Thyroid gland (tissue), 4 donors: Measurements from ENCODE around the gene LRP4. TPM values are rescaled to one million over a fixed set of nuclear protein-coding genes. Genes with fewer than 3 reads are reported as not detected.

Experiments used
- DNase-seq, 2 donors: peaks; one replicate each; pipeline ENCODE4 v3.0.0-alpha.2; 2019
- H3K27ac ChIP-seq, 3 donors: fragments of 200-600 bp; sonication (generic); 1 replicate in 2 of 3; 2 replicates in 1 of 3; pipeline ENCODE4 v1.5.1; 2016 to 2019; ENCODE audit warnings: mild to moderate bottlenecking in 1 of 3, moderate library complexity in 1 of 3
- H3K27me3 ChIP-seq: fragments of 200-600 bp; sonication (generic); one replicate; pipeline ENCODE4 v1.5.1; 2019
- H3K36me3 ChIP-seq, 2 donors: fragments of 200-600 bp; sonication (generic); one replicate each; pipeline ENCODE4 v1.5.1; 2016 to 2019
- H3K4me1 ChIP-seq, 2 donors: fragments of 200-600 bp; sonication (generic); one replicate each; pipeline ENCODE4 v1.5.1; 2017 to 2019
- H3K4me3 ChIP-seq, 3 donors: fragments of 200-600 bp; sonication (generic); replicated peaks in 1 of 3; 1 replicate in 2 of 3; 2 replicates in 1 of 3; pipeline ENCODE4 v1.5.1; 2016; ENCODE audit warnings: mild to moderate bottlenecking in 1 of 3
- H3K9me3 ChIP-seq: fragments of 200-600 bp; sonication (generic); one replicate; pipeline ENCODE4 v1.5.1; 2017
- POLR2A ChIP-seq, 2 donors: fragments of 450-650 bp; IDR thresholded peaks; one replicate each; pipeline ENCODE4 v1.6.1; 2017; ENCODE audit warnings: antibody characterized with exemption in 2 of 2, mild to moderate bottlenecking in 2 of 2, moderate library complexity in 1 of 2
- WGBS, 2 donors: methylation state at CpG; one replicate each; pipeline ENCODE4 v1.1.5; 2017; 5-methylcytosine and 5-hydroxymethylcytosine counted together
- intact Hi-C: fragments of 100-400 bp; cut with DNase I; formaldehyde crosslinking; loops from one replicate; pipeline ENCODE4 v1.15.1; 2023
- total RNA-seq, 4 donors: library from RNA; depleted of rRNA; stranded (reverse); fragments of >200 nt; gene quantifications; one replicate each; pipeline ENCODE4 v1.2.3, GENCODE V29; 2016
- TF ChIP-seq, protein P1 (sequence below), 6 experiments: fragments of 200-600 bp in 3 of 6; fragments of 450-650 bp in 3 of 6; sonication (generic) in 3 of 6; IDR thresholded peaks; one replicate each; pipeline ENCODE4 v1.5.1; 2016 to 2019; ENCODE audit warnings: antibody characterized with exemption in 6 of 6, mild to moderate bottlenecking in 2 of 6, inconsistent platforms in 1 of 6, moderate library complexity in 1 of 6

Gene LRP4
- total RNA-seq, 4 donors from 2014 or later = 2.8 to 10.3 (median 7.4) TPM

DNA sequence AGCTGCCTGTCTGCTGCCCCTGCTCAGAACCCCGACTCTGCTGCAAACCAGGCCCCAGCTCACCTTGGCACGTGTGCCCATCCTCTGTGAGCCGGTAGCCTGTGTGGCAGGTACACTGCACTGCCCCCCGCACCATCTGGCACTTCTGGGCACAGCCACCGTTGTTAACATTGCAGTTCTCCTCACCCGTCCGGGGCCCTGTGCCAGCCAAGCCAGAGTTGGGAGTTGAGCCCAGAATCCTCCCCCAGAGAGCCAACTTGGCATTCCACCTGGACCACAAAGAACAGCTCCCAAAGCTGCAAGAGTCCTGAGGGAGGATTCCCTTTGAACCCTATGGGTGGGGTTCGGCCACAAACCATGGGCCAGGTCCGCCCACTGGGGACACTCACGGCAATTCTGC lies 22.5 kb downstream of the LRP4 start:
- Histone ChIP-seq H3K36me3 (no peaks in the 10 kb centered on the region), H3K4me1 (peaks cover 0 to 24% of the 10 kb centered on the region in 2 donors), H3K4me3 (no peak overlapping the region), H3K27ac (peak overlapping the region in 1 of 3 donors; percentile 17), H3K27me3 (no peaks in the 10 kb centered on the region), H3K9me3 (no peaks in the 10 kb centered on the region)
- peak; percentile 88 to 94 for DNase-seq
- intact Hi-C loops = no loop called here
- 36 to 48% methylated on average over 10 of the region's 10 CpGs for WGBS, 2 donors
- TF ChIP-seq, protein P1, sequence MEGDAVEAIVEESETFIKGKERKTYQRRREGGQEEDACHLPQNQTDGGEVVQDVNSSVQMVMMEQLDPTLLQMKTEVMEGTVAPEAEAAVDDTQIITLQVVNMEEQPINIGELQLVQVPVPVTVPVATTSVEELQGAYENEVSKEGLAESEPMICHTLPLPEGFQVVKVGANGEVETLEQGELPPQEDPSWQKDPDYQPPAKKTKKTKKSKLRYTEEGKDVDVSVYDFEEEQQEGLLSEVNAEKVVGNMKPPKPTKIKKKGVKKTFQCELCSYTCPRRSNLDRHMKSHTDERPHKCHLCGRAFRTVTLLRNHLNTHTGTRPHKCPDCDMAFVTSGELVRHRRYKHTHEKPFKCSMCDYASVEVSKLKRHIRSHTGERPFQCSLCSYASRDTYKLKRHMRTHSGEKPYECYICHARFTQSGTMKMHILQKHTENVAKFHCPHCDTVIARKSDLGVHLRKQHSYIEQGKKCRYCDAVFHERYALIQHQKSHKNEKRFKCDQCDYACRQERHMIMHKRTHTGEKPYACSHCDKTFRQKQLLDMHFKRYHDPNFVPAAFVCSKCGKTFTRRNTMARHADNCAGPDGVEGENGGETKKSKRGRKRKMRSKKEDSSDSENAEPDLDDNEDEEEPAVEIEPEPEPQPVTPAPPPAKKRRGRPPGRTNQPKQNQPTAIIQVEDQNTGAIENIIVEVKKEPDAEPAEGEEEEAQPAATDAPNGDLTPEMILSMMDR (IDR thresholded peaks at IDR 0.05) = no peak
- TF ChIP-seq POLR2A (IDR thresholded peaks at IDR 0.05) = no peak

DNA sequence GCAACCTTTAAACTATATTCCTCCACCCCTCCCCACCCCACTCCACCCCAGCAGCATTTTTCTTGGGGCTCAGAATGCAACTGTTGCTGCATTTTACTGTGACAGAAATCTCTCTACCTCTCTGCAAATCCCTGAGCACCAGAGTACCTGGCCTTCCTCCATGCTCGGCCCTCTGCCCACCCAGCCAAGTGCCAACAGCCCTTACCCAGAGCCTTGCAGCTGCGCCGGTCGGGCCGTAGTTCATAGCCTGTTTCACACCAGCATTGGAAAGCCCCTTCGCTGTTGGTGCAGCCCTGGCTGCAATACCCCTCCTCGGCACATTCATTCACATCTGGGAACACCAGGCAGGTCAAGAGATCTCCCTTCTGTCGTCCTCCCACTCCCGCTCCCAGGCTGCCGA lies 23.4 kb downstream of the LRP4 start:
- no peaks in the 10 kb centered on the region for H3K9me3 ChIP-seq
- intact Hi-C loops = no loop called here

DNA sequence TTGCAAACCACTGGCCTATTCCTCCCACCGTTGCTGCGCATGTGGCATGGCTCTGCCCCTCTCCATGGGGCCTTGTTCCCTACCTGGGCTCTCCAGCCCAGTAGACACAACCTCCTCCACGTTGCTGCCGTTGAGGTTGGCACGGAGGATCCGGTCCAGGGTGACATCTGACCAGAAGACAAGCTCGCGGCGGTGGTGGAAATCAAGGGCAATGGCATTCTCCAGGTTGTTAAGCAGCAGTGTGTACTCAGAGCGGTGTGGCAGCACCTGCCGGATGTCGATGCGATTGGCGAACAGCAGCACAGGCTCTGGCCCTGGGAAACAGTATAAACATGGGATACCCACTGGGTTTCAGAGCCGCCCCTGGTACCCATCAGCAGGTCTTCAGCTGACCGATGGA lies 23.8 kb downstream of the LRP4 start:
- H3K4me1 ChIP-seq = peaks cover 0 to 24% of the 10 kb centered on the region in 2 donors
- DNase-seq = no peak
- no peak overlapping the region for H3K4me3 ChIP-seq
- intact Hi-C loops = no loop called here
- 96 to 98% methylated on average over 12 to 15 of the region's 16 CpGs for WGBS, 2 donors
- H3K36me3 ChIP-seq = no peaks in the 10 kb centered on the region
- no peak overlapping the region for H3K27ac ChIP-seq
- H3K27me3 ChIP-seq = no peaks in the 10 kb centered on the region
- H3K9me3 ChIP-seq = no peaks in the 10 kb centered on the region
- no peak for TF ChIP-seq POLR2A (IDR thresholded peaks at IDR 0.05)
- TF ChIP-seq, protein P1 (IDR thresholded peaks at IDR 0.05) = no peak

More for the DNA sequence above, 23.4 kb downstream of the LRP4 start:
- 88 to 94% methylated on average over 10 of the region's 10 CpGs for WGBS, 2 donors
- Histone ChIP-seq H3K27ac (no peak overlapping the region), H3K4me1 (peaks cover 0 to 24% of the 10 kb centered on the region in 2 donors), H3K27me3 (no peaks in the 10 kb centered on the region), H3K4me3 (no peak overlapping the region), H3K36me3 (no peaks in the 10 kb centered on the region)
- TF ChIP-seq POLR2A (IDR thresholded peaks at IDR 0.05) = no peak
- TF ChIP-seq, protein P1 (IDR thresholded peaks at IDR 0.05) = no peak
- peak in 1 of 2 donors; percentile 21 for DNase-seq

DNA sequence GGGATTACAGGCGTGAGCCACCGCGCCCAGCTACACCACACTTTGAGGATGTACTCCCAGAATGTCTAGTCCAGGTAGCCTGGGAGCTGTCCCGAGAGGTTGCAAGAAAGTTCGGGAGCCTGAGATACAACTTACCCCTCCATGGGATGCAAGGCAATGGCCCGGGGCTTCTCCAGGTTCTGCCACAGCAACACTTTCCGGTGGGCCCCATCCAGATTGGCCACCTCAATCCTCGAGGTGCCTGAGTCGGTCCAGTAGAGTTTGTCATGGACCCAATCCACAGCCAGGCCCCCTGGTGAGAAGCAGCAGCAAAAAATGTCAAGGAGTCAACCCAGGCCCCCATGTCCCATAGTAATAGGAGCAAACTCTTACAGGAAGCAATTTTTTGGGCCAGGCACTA lies 25.5 kb downstream of the LRP4 start:
- Histone ChIP-seq H3K27ac (no peak overlapping the region), H3K4me1 (peaks cover 0 to 15% of the 10 kb centered on the region in 2 donors), H3K36me3 (no peaks in the 10 kb centered on the region), H3K4me3 (no peak overlapping the region), H3K27me3 (no peaks in the 10 kb centered on the region), H3K9me3 (no peaks in the 10 kb centered on the region)
- intact Hi-C loops = no loop called here
- 94 to 98% methylated on average over 6 to 7 of the region's 9 CpGs for WGBS, 2 donors
- no peak for DNase-seq
- TF ChIP-seq, protein P1 (IDR thresholded peaks at IDR 0.05) = no peak
- no peak for TF ChIP-seq POLR2A (IDR thresholded peaks at IDR 0.05)

DNA sequence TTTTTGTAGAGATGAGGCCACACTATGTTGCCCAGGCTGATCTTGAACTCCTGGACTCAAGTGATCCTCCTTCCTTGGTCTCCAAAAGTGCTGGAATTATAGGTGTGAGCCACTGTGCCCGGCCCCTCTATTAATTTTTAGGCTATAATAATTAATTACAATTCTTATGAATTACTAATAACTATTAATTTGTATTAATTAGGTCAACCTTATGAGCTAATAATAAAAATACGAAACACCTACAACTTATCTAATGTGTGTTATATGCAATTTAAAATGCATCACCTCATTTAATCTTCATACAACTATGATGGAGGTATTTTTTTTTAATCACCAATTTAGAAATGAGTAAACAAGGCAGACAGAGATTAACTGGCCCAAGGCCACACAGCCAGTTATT lies 26.2 kb downstream of the LRP4 start:
- intact Hi-C loops = no loop called here
- 91 to 96% methylated on average over 2 of the region's 2 CpGs for WGBS, 2 donors
- TF ChIP-seq POLR2A (IDR thresholded peaks at IDR 0.05) = no peak
- TF ChIP-seq, protein P1 (IDR thresholded peaks at IDR 0.05) = no peak
- Histone ChIP-seq H3K4me1 (peaks cover 0 to 15% of the 10 kb centered on the region in 2 donors), H3K36me3 (no peaks in the 10 kb centered on the region), H3K27ac (no peak overlapping the region), H3K4me3 (no peak overlapping the region), H3K27me3 (no peaks in the 10 kb centered on the region), H3K9me3 (no peaks in the 10 kb centered on the region)
- no peak for DNase-seq
